ENCODE measurements around the gene COMMD9. TPM values are rescaled to one million over a fixed set of nuclear protein-coding genes. Genes with fewer than 3 reads are reported as not detected.

Gene COMMD9
- 20.0 and 26.3 TPM in 2 replicates for total RNA-seq

GRCh38 chr11:36289226-36289852, at the start of gene COMMD9:
Gene COMMD9, minus strand, starts transcription at chr11:36289424. Its CDS starts 12 bp downstream, at chr11:36289412.

GRCh38 chr11:36295926-36296325, 6.7 kb upstream of the COMMD9 start, which contains the start of gene PRR5L:
Gene PRR5L, plus strand, starts transcription at chr11:36296288. Its CDS starts 104,834 bp downstream, at chr11:36401122.

Other genes with a start within 250 kb of the COMMD9 start
- 13.6 and 51.8 TPM in 2 replicates for gene PRR5L, start 6.9 kb upstream of the COMMD9 start, total RNA-seq
- gene TRAF6, start 220.8 kb upstream of the COMMD9 start, total RNA-seq, result 6.8 and 7.5 TPM in 2 replicates